ENCODE results near the gene CUL1.

Gene CUL1

DNA sequence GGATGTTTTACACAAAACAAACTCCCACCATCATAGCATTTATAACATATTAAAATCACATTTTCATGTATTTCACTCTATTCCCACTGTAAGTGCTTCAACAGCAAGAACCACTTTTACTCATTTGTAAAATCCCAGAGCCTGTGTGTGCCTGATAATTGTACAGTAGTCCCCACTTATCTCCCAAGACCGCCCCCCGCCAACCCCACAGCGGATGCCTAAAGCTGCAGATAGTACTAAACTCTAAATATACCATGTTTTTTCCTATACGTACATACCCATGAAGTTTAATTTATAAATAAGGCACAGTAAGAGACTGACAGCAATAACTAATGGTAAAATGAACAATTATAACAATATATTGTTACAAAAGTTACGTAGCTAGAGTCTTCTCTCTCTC is 151.9 kb downstream of the CUL1 start:
- no peak for DNase-seq (ENCODE audit: low spot score)
